ENCODE measurements around the gene CAPN10. TPM values are rescaled to one million over a fixed set of nuclear protein-coding genes. Genes with fewer than 3 reads are reported as not detected.

Gene CAPN10
- total RNA-seq, 4 donors from 2014 or later = 41.9 to 118 (median 48.7) TPM

DNA sequence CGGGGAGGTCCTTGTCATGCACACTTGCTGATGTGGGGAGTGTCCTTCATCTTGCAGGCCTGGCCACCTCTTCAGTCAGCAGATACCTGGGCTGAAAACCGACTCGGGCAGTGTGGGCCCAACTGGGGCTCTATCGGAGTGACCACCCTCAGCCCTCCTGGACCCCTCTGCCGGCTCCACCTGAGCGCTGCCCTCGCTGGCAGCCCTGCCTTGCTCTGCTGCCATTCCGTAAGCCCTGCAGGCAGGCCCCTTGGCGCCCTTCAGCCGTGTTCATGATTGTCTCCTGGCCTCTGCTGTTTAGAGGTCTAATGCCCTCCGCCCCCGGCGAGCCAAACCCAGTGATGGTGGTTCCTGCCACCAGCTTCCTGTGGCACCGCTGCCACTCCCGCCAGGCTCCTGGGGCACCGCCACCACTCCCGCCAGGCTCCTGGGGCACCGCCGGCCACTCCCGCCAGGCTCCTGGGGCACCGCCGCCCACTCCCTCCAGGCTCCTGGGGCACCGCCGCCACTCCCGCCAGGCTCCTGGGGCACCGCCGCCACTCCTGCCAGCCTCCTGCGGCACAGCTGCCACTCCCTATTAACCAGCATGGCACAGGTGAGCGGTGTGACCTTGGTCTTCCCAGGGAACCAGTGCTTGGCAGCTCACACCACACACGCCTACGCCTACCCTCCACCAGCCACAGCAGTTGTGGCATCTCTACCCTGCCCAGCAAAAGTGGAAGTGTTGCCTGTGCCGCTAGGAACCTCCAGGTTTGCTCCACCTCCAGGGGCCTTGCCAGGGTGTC, 15.9 kb downstream of the CAPN10 start:
- Histone ChIP-seq H3K4me3 (no peak overlapping the region), H3K9me3 (no peaks in the 10 kb centered on the region), H3K4me1 (peaks cover 15 to 35% (median 23%) of the 10 kb centered on the region in 4 donors), H3K27ac (peak overlapping the region in 1 of 4 donors; percentile 92), H3K27me3 (no peaks in the 10 kb centered on the region), H3K36me3 (no peaks in the 10 kb centered on the region)
- peak; percentile 9 for DNase-seq
- TF ChIP-seq POLR2AphosphoS5 (IDR thresholded peaks at IDR 0.05) (no peak), EP300 (IDR thresholded peaks at IDR 0.05; ENCODE audit: low read depth) (no peak), POLR2A (IDR thresholded peaks at IDR 0.05) (no peak)
- TF ChIP-seq, protein P1, sequence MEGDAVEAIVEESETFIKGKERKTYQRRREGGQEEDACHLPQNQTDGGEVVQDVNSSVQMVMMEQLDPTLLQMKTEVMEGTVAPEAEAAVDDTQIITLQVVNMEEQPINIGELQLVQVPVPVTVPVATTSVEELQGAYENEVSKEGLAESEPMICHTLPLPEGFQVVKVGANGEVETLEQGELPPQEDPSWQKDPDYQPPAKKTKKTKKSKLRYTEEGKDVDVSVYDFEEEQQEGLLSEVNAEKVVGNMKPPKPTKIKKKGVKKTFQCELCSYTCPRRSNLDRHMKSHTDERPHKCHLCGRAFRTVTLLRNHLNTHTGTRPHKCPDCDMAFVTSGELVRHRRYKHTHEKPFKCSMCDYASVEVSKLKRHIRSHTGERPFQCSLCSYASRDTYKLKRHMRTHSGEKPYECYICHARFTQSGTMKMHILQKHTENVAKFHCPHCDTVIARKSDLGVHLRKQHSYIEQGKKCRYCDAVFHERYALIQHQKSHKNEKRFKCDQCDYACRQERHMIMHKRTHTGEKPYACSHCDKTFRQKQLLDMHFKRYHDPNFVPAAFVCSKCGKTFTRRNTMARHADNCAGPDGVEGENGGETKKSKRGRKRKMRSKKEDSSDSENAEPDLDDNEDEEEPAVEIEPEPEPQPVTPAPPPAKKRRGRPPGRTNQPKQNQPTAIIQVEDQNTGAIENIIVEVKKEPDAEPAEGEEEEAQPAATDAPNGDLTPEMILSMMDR (IDR thresholded peaks at IDR 0.05) = no peak
- in situ Hi-C loops (cut with MboI; ENCODE audit: low pct_ligation_motif_present in 1 of 4, low pct_unique_long_range_greater_than_20kb in 1 of 4, low sequenced_read_pairs in 3 of 4) (no loop called here), intact Hi-C loops (cut with DNase I; ENCODE audit: low total_unique reads) (no loop called here)
- 93% methylated on average over 32 of the region's 32 CpGs; no CpG with 5 or more reads in 1 of the 2 donors for WGBS, 2 donors (ENCODE audit: low coverage in 1 of 2)

DNA sequence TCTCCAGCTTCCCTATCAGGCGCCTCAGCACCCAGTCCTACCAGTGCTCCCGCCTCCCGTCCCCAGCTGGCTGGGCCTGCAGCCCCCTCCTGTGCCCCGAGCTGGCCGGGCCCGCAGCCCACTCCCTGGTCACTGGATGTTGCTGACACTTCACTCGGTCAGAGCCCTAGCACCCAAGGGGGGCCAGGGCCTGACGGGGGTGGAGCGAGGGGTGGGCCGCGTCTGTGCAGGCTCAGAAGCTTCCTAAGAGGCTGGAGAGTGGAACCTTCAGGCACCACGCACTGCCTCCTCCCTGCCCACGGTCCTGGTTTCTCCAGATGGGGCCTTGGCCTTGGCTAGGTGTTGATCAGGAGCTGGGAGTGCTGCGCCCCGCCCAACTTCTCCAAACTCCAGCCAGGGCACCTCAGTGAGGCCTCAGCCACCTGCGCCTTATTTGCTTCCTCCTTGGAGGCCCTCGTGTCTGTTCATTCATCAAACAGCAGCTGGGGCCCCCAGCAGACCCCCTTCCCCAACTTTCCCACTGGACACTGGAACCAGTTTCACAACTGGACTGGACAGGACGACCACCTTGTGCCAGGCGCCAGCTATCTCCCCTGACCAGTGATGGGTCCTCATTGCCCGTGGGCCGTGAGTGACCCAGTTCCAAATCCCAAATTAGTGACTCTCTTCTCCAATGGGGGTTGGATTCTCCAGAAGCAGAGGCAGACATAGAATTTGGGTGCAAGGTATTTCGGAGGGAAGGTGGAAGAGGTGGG, 16.7 kb downstream of the CAPN10 start:
- WGBS, 2 donors (ENCODE audit: low coverage in 1 of 2) = 86% methylated on average over 21 of the region's 22 CpGs; no CpG with 5 or more reads in 1 of the 2 donors
- DNase-seq = peak; percentile 13
- Histone ChIP-seq H3K4me3 (no peak overlapping the region), H3K4me1 (peaks cover 15 to 43% (median 23%) of the 10 kb centered on the region in 4 donors), H3K27ac (peak overlapping the region in 3 of 4 donors; percentile 89 to 92 (median 90)), H3K36me3 (no peaks in the 10 kb centered on the region), H3K27me3 (no peaks in the 10 kb centered on the region), H3K9me3 (no peaks in the 10 kb centered on the region)
- TF ChIP-seq POLR2AphosphoS5 (IDR thresholded peaks at IDR 0.05) (no peak), POLR2A (IDR thresholded peaks at IDR 0.05) (no peak), EP300 (IDR thresholded peaks at IDR 0.05; ENCODE audit: low read depth) (no peak)
- TF ChIP-seq, protein P1 (IDR thresholded peaks at IDR 0.05) = no peak
- intact Hi-C loops (cut with DNase I; ENCODE audit: low total_unique reads) (no loop called here), in situ Hi-C loops (cut with MboI; ENCODE audit: low pct_ligation_motif_present in 1 of 4, low pct_unique_long_range_greater_than_20kb in 1 of 4, low sequenced_read_pairs in 3 of 4) (no loop called here)

DNA sequence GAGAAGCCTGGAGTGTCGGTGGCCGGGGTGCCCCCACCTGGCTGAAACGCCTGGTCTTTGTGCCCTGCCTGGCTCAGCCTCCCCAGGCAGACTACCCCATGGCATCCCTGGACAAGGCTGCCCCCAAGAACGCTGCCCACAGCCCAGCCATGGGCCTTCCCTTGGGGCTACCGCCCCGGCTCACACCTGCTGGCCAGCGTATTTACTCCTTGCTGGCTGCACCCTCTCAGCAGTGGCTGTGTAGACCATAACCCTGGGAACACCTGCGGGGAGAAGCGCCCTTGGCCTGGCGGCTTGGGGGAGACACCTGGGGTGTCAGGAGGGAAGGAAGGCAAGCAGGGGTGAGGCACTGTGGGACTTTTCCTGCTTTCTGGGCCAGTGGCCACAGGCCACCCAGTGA, 17.3 kb downstream of the CAPN10 start:
- H3K4me1 ChIP-seq = peaks cover 15 to 48% (median 26%) of the 10 kb centered on the region in 4 donors
- peak overlapping the region; percentile 89 to 92 (median 90) for H3K27ac ChIP-seq
- H3K9me3 ChIP-seq = no peaks in the 10 kb centered on the region
- intact Hi-C loops (cut with DNase I; ENCODE audit: low total_unique reads) = no loop called here
- H3K4me3 ChIP-seq = no peak overlapping the region
- no peaks in the 10 kb centered on the region for H3K36me3 ChIP-seq
- 60 to 85% methylated on average over 2 to 8 of the region's 10 CpGs for WGBS, 2 donors (ENCODE audit: low coverage in 1 of 2)
- peak; percentile 9 for DNase-seq
- TF ChIP-seq POLR2AphosphoS5 (IDR thresholded peaks at IDR 0.05) (no peak), EP300 (IDR thresholded peaks at IDR 0.05; ENCODE audit: low read depth) (no peak), POLR2A (IDR thresholded peaks at IDR 0.05) (no peak)
- TF ChIP-seq, protein P1 (IDR thresholded peaks at IDR 0.05) = no peak
- in situ Hi-C loops (cut with MboI; ENCODE audit: low pct_ligation_motif_present in 1 of 4, low pct_unique_long_range_greater_than_20kb in 1 of 4, low sequenced_read_pairs in 3 of 4) = no loop called here
- no peaks in the 10 kb centered on the region for H3K27me3 ChIP-seq

DNA sequence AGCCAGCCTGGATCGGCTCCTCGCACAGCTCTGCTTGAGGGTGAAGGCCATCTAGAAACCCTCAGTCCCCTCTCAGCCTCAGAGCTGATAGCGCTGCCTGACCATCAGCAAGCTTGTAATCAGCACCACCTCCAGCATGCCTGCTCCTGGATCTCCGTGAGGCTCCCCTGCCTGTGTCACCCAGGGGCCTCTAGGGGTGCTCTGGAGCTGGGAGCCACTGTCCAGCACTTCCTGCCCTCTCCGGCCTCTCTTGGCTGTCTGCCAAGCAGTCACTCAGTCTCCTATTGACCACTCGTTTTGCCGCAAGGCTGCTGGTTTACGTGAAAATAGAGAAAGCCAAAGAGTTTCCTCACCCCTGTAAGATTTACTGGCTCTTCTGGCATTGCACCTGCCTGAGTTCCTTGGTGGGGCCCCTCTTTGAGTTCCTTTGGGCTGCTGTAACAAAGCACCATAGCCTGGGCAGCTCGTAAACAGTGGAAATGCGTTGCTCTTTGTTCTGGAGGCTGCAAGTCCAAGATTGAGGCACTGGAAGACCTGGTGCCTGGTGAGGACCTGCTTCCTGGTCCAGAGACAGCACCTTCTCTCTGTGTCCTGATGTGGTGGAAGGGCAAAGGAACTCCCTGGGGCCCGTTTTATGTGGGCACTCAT, 17.9 kb downstream of the CAPN10 start:
- H3K4me1 ChIP-seq = peaks cover 15 to 54% (median 28%) of the 10 kb centered on the region in 4 donors
- TF ChIP-seq POLR2A (IDR thresholded peaks at IDR 0.05) = no peak
- TF ChIP-seq, protein P1 (IDR thresholded peaks at IDR 0.05) = peak; percentile 47 to 80 (median 66)
- no peak for TF ChIP-seq EP300 (IDR thresholded peaks at IDR 0.05; ENCODE audit: low read depth)
- peak in 1 of 3 donors; percentile 12 for TF ChIP-seq POLR2AphosphoS5 (IDR thresholded peaks at IDR 0.05)
- whole genome bisulfite sequencing, 2 donors (ENCODE audit: low coverage in 1 of 2) = 32% methylated on average over 11 of the region's 11 CpGs; no CpG with 5 or more reads in 1 of the 2 donors
- H3K9me3 ChIP-seq = no peaks in the 10 kb centered on the region
- no peaks in the 10 kb centered on the region for H3K27me3 ChIP-seq
- H3K27ac ChIP-seq = peak overlapping the region; percentile 89 to 92 (median 90)
- H3K4me3 ChIP-seq = peak overlapping the region in 1 of 4 donors; percentile 53
- intact Hi-C loops (cut with DNase I; ENCODE audit: low total_unique reads) = no loop called here
- in situ Hi-C loops (cut with MboI; ENCODE audit: low pct_ligation_motif_present in 1 of 4, low pct_unique_long_range_greater_than_20kb in 1 of 4, low sequenced_read_pairs in 3 of 4) = no loop called here
- DNase-seq = peak; percentile 82
- no peaks in the 10 kb centered on the region for H3K36me3 ChIP-seq
